ENCODE data around the gene UBTD2. TPM values are rescaled to one million over a fixed set of nuclear protein-coding genes. Genes with fewer than 3 reads are reported as not detected.
A peak's percentile ranks its signal among the peaks of the same experiment; 100 is the strongest.

The UBTD2 gene
- total and polyA plus RNA-seq, 2 experiments from 2014 or later, result 17.9 to 46.3 TPM

GRCh38 chr5:172245046-172245445 is 38.5 kb downstream of the UBTD2 start:
- ATAC-seq (no peak), DNase-seq (ENCODE audit: low spot score) (no peak)
- no peaks in the 10 kb centered on the region; the same call in 1 of the 2 replicates for H3K4me1 ChIP-seq (ENCODE audit: insufficient read depth)
- H2AFZ ChIP-seq, result no peak overlapping the region
- Mint-ChIP-seq H3K27me3 (ENCODE audit: insufficient read depth, low read depth, poor library complexity) (peaks cover 6% of the 10 kb centered on the region), H3K9me3 (no peaks in the 10 kb centered on the region), H3K27ac (no peak overlapping the region), H3K4me1 (peaks cover 5% of the 10 kb centered on the region), H3K4me3 (no peak overlapping the region), H3K36me3 (ENCODE audit: low read depth) (peaks cover 12% of the 10 kb centered on the region; the same call in 2 of the 3 replicates)
- peak overlapping the region; percentile 22; the same call in 1 of the 2 replicates for H3K27ac ChIP-seq (ENCODE audit: low read depth)
- H3K79me2 ChIP-seq (replicated peaks; ENCODE audit: insufficient read depth), result peaks cover 100% of the 10 kb centered on the region
- peaks cover 47% of the 10 kb centered on the region; the same call in 1 of the 2 replicates for H4K20me1 ChIP-seq (replicated peaks; ENCODE audit: insufficient read depth)
- no peaks in the 10 kb centered on the region for H3K9me2 ChIP-seq (ENCODE audit: insufficient read depth)
- peaks cover 3% of the 10 kb centered on the region for H3F3A ChIP-seq (replicated peaks; ENCODE audit: low read depth)
- no peak overlapping the region for H3K4me3 ChIP-seq
- TF ChIP-seq POLR2AphosphoS5 (IDR thresholded peaks at IDR 0.05; ENCODE audit: low read depth), result no peak
- TF ChIP-seq ZNF462 (CRISPR knock-in tag; IDR thresholded peaks at IDR 0.05), result no peak
- TF ChIP-seq CTCF (conservative IDR thresholded peaks at IDR 0.05; ENCODE audit: low read depth in 2 of 2), result no peak
- TF ChIP-seq ZNF114 (CRISPR knock-in tag; IDR thresholded peaks at IDR 0.05), result no peak
- TF ChIP-seq ZNF331 (CRISPR knock-in tag; IDR thresholded peaks at IDR 0.05; ENCODE audit: low read depth), result no peak
- TF ChIP-seq ETS1 (IDR thresholded peaks at IDR 0.05), result no peak
- H3K27me3 ChIP-seq (ENCODE audit: insufficient read depth), result no peaks in the 10 kb centered on the region
- H3K4me2 ChIP-seq, result no peak overlapping the region
- H3K36me3 ChIP-seq (ENCODE audit: insufficient read depth), result no peaks in the 10 kb centered on the region

All from GM23338 (cell line).